ENCODE data around the gene MSANTD7.

- TF ChIP-seq EZH2 (IDR thresholded peaks at IDR 0.05; ENCODE audit: borderline replicate concordance, insufficient read depth, low read depth, low read length, poor library complexity, severe bottlenecking), result no peak
- no peak for TF ChIP-seq CTCF (IDR thresholded peaks at IDR 0.05)
These were observed 38.7 kb downstream of the MSANTD7 start for GRCh38 chr10:14876764-14877163.

All from B cell (primary cell).